ENCODE results near the gene RBM20. TPM values are rescaled to one million over a fixed set of nuclear protein-coding genes. Genes with fewer than 3 reads are reported as not detected.

The RBM20 gene
- total RNA-seq, 8 experiments from 2014 or later, result 0.31 to 19.1 (median 8.8) TPM

DNA sequence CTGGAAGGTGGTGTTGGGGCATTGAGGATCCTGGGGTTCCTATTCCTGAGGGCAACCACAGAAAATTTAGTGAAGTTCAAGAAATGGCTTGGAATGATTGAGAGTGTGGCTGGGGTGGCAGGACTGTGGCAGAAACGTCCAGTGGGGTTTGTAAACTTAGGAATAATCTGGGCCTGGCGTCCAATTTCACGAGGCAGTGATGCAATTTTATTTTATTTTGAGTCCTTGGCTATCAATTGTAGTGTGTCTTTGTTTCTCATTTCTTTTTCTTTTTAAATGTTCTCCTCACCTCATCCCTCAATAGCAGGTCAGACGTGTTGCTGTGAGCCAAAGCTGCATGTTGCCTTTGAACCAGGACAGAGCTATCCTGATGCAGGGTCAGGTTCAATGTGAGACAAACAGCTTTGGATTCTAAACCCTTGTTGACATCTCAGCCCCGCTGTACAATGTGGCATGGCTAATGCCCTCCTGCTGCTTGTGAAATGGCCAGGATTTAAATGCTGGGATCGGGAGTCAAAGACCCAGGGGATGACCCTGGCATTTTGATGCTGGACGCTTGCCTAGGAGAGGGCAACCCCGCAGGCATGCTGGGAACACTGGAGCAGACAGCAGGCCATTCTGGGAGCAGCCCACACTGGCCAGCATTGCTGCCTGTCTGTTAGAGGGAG lies 64.8 kb downstream of the RBM20 start:
- Histone ChIP-seq H3K4me1 (replicated peaks in 1 of 2) (peaks cover 12 to 31% of the 10 kb centered on the region in 2 donors), H3K27ac (no peak overlapping the region), H3K4me3 (no peak overlapping the region)
- peak in 1 of 8 experiments; percentile 13 for ATAC-seq (replicated peaks in 6 of 8)
- in situ Hi-C loops (cut with MboI; ENCODE audit: low pct_unique_long_range_greater_than_20kb in 2 of 9, low sequenced_read_pairs in 9 of 9, unreplicated experiment in 9 of 9), result no loop called here
- WGBS, 10 experiments, result 32 to 100% (median 74%) methylated on average over 1 to 7 of the region's 8 CpGs; no CpG with 5 or more reads in 2 of the 10 experiments

DNA sequence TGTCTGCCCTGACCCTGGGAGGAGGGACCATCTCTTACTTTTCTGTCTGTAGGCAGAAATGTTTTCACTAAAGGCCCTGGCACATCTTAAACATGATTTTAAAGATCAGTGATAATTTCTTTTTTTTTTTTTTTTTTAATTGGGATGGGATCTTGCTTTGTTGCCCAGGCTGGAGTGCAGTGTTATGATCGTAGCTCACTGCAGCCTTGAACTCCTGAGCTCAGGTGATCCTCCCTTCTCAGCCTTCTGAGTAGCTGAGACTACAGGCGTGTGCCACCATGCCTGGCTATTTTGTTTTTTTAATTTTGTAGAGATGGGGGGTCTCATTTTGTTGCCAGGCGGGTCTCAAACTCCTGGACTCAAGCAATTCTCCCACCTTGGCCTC lies 65.3 kb downstream of the RBM20 start:
- ATAC-seq (replicated peaks in 6 of 8), result no peak
- in situ Hi-C loops (cut with MboI; ENCODE audit: low pct_unique_long_range_greater_than_20kb in 2 of 9, low sequenced_read_pairs in 9 of 9, unreplicated experiment in 9 of 9), result no loop called here
- peaks cover 12 to 31% of the 10 kb centered on the region in 2 donors for H3K4me1 ChIP-seq (replicated peaks in 1 of 2)
- H3K27ac ChIP-seq, result no peak overlapping the region
- no peak overlapping the region for H3K4me3 ChIP-seq
- WGBS, 10 experiments, result 88 to 100% (median 100%) methylated on average over 1 to 3 of the region's 3 CpGs; no CpG with 5 or more reads in 7 of the 10 experiments

DNA sequence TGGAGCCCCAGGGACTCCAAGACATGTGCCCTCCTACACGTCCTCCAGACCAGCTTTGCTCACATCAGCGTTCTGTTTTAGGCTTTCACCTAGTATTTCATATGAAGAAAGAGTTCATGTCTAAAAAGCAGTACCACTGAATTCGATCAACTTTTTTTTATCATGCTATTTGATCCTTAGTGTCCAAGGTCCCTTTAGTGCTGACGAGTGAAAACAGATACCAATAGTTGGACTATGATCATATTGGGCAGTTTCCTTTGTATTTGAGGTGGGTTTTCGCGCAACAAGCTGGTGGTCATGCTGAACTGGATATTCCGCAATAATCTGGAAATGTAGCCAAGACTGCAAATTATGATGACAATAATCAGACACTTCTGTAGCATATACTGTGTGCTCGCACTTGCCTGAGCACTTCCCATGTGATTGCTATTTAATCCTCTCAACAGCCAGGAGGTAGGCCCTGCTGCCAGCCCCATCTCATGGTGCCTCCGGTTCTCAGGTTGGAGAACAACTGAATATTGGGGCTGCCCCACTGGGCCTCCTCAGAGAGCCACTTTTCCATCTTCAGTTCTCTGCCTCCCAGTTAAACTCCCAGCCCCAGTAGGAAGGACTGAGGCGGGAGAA lies 65.9 kb downstream of the RBM20 start:
- no peak for ATAC-seq (replicated peaks in 6 of 8)
- WGBS, 10 experiments, result 67 to 100% (median 88%) methylated on average over 3 to 9 of the region's 10 CpGs
- peaks cover 12 to 31% of the 10 kb centered on the region in 2 donors for H3K4me1 ChIP-seq (replicated peaks in 1 of 2)
- H3K27ac ChIP-seq, result no peak overlapping the region
- H3K4me3 ChIP-seq, result no peak overlapping the region
- in situ Hi-C loops (cut with MboI; ENCODE audit: low pct_unique_long_range_greater_than_20kb in 2 of 9, low sequenced_read_pairs in 9 of 9, unreplicated experiment in 9 of 9), result no loop called here

DNA sequence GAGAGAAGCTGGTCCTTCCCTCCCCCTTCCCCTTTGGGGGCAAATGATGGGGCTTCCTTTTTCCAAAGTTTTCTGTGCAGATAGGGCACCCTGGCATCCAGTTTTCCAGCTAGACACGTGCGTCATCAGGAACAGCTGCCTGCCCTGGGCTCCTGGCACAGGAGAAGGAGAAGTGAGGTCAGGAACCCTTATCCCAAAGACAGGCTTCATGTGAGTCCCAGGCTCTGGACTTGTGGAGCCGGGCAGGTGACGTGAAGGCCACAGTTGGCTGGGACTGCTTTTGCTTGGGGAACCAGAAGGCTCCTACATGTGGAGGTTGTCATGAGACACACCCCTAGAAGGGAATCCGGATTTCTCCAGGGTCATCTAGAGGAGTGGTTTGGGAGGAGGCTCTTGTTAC lies 66.5 kb downstream of the RBM20 start:
- in situ Hi-C loops (cut with MboI; ENCODE audit: low pct_unique_long_range_greater_than_20kb in 2 of 9, low sequenced_read_pairs in 9 of 9, unreplicated experiment in 9 of 9), result no loop called here
- ATAC-seq (replicated peaks in 6 of 8), result no peak

DNA sequence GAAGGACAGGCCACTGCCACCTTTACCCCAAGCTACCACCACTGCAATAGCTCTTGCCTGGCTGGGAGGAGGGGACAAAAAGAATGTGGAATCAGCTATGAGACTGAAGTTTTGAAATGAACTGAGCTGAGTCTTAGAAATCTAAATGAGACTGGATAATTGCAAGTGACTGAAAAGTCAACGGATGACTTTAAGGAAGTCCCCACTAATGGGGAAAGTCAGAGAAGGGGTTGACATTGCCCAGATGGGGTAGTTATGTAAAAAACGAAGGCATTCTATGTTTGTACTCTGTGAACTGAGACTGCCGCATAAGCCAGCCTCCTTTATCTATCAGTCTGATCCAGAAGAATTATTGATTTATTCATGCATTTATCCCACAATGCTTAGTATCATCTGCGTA lies 67.2 kb downstream of the RBM20 start:
- no peak for ATAC-seq (replicated peaks in 6 of 8)
- Histone ChIP-seq H3K4me1 (replicated peaks in 1 of 2) (peaks cover 8 to 28% of the 10 kb centered on the region in 2 donors), H3K4me3 (no peak overlapping the region), H3K27ac (no peak overlapping the region)
- in situ Hi-C loops (cut with MboI; ENCODE audit: low pct_unique_long_range_greater_than_20kb in 2 of 9, low sequenced_read_pairs in 9 of 9, unreplicated experiment in 9 of 9), result no loop called here
- 29 to 100% (median 80%) methylated on average over 1 to 4 of the region's 4 CpGs for WGBS, 10 experiments

More for the DNA sequence above, 66.5 kb downstream of the RBM20 start:
- H3K4me3 ChIP-seq, result no peak overlapping the region
- no peak overlapping the region for H3K27ac ChIP-seq
- WGBS, 10 experiments, result 76 to 97% (median 78%) methylated on average over 2 to 4 of the region's 5 CpGs; no CpG with 5 or more reads in 7 of the 10 experiments
- H3K4me1 ChIP-seq (replicated peaks in 1 of 2), result peaks cover 12 to 31% of the 10 kb centered on the region in 2 donors

DNA sequence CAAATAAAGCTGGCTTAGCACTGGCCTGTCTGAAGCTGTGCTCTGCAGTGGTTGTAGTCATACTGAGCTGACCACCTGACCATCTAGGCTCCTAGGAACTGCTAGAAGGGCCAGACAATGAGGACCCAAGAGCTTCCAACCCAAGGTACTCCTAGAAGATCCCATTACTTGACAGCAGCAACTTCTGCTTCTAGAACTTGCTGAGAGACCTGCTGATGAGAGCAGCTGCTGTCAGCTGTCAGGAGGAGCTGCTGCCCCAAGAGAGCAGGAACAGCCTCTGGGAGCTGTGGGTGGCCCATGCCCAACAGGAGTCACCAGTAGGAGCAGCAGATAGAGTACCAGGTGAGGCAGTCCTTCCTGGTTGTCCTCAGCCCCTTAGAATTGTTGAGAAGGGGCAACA lies 70.2 kb downstream of the RBM20 start:
- no peak overlapping the region for H3K4me3 ChIP-seq
- in situ Hi-C loops (cut with MboI; ENCODE audit: low pct_unique_long_range_greater_than_20kb in 2 of 9, low sequenced_read_pairs in 9 of 9, unreplicated experiment in 9 of 9), result no loop called here
- no peak for ATAC-seq (replicated peaks in 6 of 8)
- H3K4me1 ChIP-seq (replicated peaks in 1 of 2), result peaks cover 0 to 22% of the 10 kb centered on the region in 2 donors
- H3K27ac ChIP-seq, result no peak overlapping the region

DNA sequence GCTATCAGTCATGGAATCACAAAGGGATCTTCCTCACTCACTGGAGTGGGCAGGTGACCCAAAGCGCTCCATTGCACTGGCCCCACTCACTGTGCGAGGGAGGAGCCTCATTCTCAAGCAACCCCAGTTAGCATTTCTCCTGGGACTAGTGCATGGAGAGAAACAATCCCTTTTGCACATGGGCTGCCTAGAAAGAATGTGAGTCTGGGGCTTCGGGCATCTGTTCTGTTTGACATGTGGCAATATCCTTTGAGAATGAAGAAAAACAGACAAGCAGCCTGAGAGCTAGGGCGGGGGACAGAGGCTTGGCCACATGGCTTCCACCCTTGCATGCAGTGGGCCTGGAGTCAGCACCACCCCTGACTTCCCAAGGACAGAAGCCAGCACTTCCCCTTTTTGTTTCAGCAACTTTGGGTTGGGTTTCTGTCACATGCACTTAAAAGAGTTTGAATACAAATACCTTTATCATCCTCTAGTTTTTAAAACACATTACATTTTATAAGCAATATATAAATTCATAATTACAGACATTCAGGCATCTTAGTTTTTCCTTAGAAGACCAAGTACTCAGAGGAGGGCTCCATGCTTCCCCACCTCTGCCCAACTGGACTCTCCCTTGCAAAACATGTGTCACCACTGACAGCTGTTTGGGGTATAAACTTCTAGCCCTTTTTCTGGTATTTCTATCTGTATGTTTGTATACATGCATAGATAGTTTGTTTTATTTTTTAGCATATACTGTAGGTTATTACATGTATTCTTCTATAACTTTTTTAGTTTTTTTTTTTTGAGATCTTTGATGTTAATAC lies 73.8 kb downstream of the RBM20 start:
- ATAC-seq (replicated peaks in 6 of 8), result peak in 5 of 8 experiments; percentile 41 to 96 (median 60)
- 0 to 93% (median 63%) methylated on average over 1 to 4 of the region's 4 CpGs; no CpG with 5 or more reads in 2 of the 10 experiments for WGBS, 10 experiments
- Histone ChIP-seq H3K4me1 (replicated peaks in 1 of 2) (peaks cover 5 to 33% of the 10 kb centered on the region in 2 donors), H3K27ac (no peak overlapping the region), H3K4me3 (no peak overlapping the region)
- in situ Hi-C loops (cut with MboI; ENCODE audit: low pct_unique_long_range_greater_than_20kb in 2 of 9, low sequenced_read_pairs in 9 of 9, unreplicated experiment in 9 of 9), result no loop called here

DNA sequence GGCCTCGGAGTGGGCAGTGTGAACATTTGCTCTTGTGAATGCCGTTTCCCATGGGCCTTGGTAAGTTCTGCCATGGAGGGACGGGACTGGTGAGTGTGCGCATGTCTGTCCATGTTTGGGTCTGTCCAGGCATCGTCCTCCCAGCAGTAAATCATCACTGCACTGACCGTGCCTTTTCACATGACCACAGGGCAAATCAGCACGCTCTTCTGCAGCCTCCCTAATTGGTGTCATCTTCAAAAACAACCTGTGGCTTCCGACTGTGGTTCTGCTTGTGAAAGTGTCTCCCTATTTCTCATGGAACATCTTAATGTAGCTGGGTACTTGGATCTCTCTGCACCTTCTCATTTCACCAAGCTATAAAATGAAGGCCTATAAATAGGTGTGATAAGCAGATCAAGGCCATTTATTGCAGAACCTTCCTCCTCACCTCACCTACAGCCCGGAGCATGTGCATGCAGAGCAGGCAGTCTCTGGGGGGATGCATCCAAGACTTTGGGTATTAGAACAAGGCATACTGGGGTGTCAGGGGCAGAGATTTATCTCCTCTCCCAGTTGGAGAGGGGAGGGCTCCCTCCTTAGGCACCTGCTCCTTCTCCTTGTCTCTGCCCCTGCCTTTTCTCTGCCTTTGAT lies 77.4 kb downstream of the RBM20 start:
- H3K4me3 ChIP-seq, result no peak overlapping the region
- peak in 1 of 8 experiments; percentile 25 for ATAC-seq (replicated peaks in 6 of 8)
- 20 to 93% (median 82%) methylated on average over 1 to 8 of the region's 9 CpGs; no CpG with 5 or more reads in 1 of the 10 experiments for WGBS, 10 experiments
- no peak overlapping the region for H3K27ac ChIP-seq
- peaks cover 17 to 55% of the 10 kb centered on the region in 2 donors for H3K4me1 ChIP-seq (replicated peaks in 1 of 2)
- in situ Hi-C loops (cut with MboI; ENCODE audit: low pct_unique_long_range_greater_than_20kb in 2 of 9, low sequenced_read_pairs in 9 of 9, unreplicated experiment in 9 of 9), result no loop called here

DNA sequence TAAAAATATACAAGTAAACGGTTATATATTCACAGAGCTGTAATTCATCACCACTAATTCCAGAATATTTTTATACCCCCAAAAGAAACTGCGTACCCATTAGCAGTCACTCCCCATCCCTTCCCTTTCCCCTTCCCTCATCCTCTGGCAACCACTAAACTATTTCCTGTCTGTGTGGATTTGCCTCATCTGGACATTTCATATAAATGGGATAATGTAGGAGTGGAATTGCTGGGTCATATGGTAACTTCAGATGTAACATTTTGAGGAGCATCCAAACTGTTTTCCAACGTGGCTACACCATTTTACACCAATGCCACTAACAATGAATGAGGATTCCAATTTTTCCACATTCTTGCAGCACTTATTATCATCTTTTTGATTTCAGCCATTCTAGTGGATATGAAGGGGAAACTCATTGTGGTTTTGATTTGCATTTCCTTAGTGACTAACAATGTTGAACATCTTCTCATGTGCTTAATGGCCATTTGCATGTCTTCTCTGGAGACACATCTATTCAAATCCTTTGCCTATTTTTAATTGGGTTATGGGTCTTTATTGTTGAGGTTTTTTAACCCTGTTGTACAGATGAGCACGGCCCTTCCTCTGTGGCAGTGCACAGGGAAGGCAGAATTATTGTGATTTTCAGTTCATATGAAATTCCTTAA lies 79.2 kb downstream of the RBM20 start:
- WGBS, 10 experiments, result 18 to 81% (median 62%) methylated on average over 3 to 4 of the region's 4 CpGs; no CpG with 5 or more reads in 2 of the 10 experiments
- ATAC-seq (replicated peaks in 6 of 8), result peak in 3 of 8 experiments; percentile 14 to 93 (median 92)
- peaks cover 17 to 50% of the 10 kb centered on the region in 2 donors for H3K4me1 ChIP-seq (replicated peaks in 1 of 2)
- H3K4me3 ChIP-seq, result no peak overlapping the region
- in situ Hi-C loops (cut with MboI; ENCODE audit: low pct_unique_long_range_greater_than_20kb in 2 of 9, low sequenced_read_pairs in 9 of 9, unreplicated experiment in 9 of 9), result no loop called here
- no peak overlapping the region for H3K27ac ChIP-seq

DNA sequence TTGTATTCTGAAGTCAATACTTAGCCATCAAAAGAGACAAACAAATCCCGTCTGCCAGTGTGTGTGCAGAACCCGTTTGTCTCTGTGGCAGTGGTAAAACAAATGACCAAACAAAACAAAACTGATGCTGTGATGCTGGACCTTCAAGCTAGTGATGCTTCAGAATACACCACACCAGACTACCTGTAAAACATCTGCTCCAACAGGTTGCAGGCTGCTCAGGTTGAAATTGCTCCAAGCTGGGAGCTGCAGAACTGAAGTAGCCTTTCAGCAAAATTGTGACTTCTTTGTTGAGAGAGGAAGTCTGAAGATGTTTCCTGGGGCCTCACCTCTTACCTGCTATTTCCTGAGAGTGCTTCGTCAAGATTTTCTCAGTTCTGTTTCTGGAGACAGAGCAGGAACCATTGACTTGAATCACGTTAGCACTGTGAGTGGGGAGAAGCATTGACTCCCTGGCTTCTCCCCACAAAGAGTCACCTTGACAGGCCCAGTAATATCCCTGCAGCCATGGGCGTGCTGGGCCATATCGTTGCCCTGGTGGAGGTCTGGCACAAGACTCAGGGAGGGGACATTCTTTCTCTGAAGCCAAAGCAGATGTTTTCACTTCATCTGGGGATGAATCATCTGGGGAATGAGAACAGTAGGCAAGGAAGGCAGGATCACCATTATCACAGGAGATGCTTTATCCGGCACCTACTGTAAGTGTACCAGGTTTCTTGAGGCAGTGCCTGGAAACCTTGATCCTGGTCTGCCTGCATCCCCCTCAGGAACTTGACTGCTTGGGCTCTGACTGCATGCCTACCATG lies 80.2 kb downstream of the RBM20 start:
- in situ Hi-C loops (cut with MboI; ENCODE audit: low pct_unique_long_range_greater_than_20kb in 2 of 9, low sequenced_read_pairs in 9 of 9, unreplicated experiment in 9 of 9), result no loop called here
- WGBS, 10 experiments, result 33 to 100% (median 68%) methylated on average over 1 to 3 of the region's 7 CpGs
- peak in 2 of 8 experiments; percentile 34 to 58 for ATAC-seq (replicated peaks in 6 of 8)

DNA sequence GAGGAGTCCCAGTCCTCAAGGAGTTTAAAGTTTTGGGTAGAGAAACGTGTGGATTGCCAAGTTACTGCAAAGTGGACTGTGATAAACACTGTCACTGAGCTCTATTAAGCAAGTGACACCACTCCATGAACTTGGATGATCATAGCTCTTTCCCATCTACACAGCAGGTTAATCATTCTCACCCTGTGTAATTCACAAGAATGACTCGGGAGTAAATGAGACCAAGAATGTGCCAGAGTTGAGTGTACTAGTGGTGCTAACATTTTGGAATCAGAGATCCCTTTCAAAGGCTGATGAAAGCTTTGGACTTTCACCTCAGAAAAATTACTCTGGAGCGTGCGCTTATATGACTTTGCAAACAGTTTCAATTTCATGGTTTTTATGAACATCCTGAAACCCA lies 80.8 kb downstream of the RBM20 start:
- Histone ChIP-seq H3K27ac (no peak overlapping the region), H3K4me3 (no peak overlapping the region), H3K4me1 (replicated peaks in 1 of 2) (peaks cover 18 to 50% of the 10 kb centered on the region in 2 donors)
- in situ Hi-C loops (cut with MboI; ENCODE audit: low pct_unique_long_range_greater_than_20kb in 2 of 9, low sequenced_read_pairs in 9 of 9, unreplicated experiment in 9 of 9), result loop anchor here in 1 of 9 experiments (25.0 kb wide), 1 partner anchor 113 kb away; no protein-coding TSS in a partner anchor
- WGBS, 10 experiments, result 73 to 92% (median 83%) methylated on average over 1 to 4 of the region's 4 CpGs; no CpG with 5 or more reads in 2 of the 10 experiments
- no peak for ATAC-seq (replicated peaks in 6 of 8)

More for the DNA sequence above, 80.2 kb downstream of the RBM20 start:
- Histone ChIP-seq H3K27ac (no peak overlapping the region), H3K4me3 (no peak overlapping the region), H3K4me1 (replicated peaks in 1 of 2) (peaks cover 17 to 50% of the 10 kb centered on the region in 2 donors)

Data from motor neuron (in vitro differentiated cells).